DOHH2 (cell line): ENCODE measurements around the gene KCNMA1.

Source experiments
- EZH2phosphoT487 ChIP-seq: fragments of 200-600 bp; sonication (generic); IDR thresholded peaks from 2 replicates; pipeline ENCODE4 v1.6.1; 2017; ENCODE audit warnings: borderline replicate concordance, mild to moderate bottlenecking, antibody characterized with exemption, low read length, moderate library complexity, mixed read lengths
- TF ChIP-seq, protein P1 (sequence below): fragments of 200-600 bp; sonication (generic); IDR thresholded peaks from one replicate; pipeline ENCODE4 v1.5.1; 2014; ENCODE audit warnings: antibody characterized with exemption, mild to moderate bottlenecking, low read depth, low read length; ENCODE audit not compliant: poor library complexity, severe bottlenecking

DNA sequence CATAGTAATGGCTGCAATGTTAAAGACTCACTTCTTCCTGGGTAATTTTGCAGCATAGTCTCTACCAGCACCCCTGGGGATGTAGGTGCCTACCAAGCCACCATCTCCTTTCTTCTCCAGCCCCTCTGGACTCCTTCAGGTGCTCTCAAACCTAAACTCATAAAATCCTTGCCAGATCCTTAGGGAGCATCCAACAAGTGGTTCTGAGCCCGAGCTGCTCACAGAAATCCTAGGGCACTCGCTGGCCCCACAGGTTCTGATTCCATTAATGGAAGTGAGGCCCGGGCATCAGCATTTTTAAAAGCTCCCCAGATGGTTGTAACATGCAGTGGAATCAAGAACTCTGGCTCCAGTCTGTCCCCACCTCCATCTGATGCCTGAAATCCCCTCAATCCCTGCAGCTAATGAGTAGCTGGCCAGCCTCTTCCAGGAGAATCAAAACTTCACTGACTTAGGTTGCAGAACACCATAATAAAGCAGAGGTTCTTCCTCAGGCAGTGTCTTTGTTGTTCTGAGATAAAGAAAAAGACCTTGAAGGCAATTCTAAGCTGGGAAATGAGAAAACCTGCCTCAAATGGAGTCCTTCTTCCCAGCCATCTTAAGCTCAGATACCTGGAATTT lies 336.8 kb downstream of the KCNMA1 start:
- TF ChIP-seq, protein P1, sequence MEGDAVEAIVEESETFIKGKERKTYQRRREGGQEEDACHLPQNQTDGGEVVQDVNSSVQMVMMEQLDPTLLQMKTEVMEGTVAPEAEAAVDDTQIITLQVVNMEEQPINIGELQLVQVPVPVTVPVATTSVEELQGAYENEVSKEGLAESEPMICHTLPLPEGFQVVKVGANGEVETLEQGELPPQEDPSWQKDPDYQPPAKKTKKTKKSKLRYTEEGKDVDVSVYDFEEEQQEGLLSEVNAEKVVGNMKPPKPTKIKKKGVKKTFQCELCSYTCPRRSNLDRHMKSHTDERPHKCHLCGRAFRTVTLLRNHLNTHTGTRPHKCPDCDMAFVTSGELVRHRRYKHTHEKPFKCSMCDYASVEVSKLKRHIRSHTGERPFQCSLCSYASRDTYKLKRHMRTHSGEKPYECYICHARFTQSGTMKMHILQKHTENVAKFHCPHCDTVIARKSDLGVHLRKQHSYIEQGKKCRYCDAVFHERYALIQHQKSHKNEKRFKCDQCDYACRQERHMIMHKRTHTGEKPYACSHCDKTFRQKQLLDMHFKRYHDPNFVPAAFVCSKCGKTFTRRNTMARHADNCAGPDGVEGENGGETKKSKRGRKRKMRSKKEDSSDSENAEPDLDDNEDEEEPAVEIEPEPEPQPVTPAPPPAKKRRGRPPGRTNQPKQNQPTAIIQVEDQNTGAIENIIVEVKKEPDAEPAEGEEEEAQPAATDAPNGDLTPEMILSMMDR: no peak
- TF ChIP-seq EZH2phosphoT487: no peak
